K562 (cell line): ENCODE data around the gene ZCCHC14. TPM values are rescaled to one million over a fixed set of nuclear protein-coding genes. Genes with fewer than 3 reads are reported as not detected.

Experiments
- BDP1 ChIP-seq: IDR thresholded peaks from 3 replicates; pipeline ENCODE4 v1.6.1; 2011; ENCODE audit not compliant: insufficient read length, insufficient read depth
- DLX4 ChIP-seq: fragments of 250-450 bp; sonication (Bioruptor Pico); IDR thresholded peaks from 2 replicates; pipeline ENCODE4 v1.6.1; 2021; ENCODE audit warnings: mild to moderate bottlenecking
- HNRNPK ChIP-seq: fragments of 200-400 bp; formaldehyde crosslinking; IDR thresholded peaks from one replicate; pipeline ENCODE4 v1.6.1; 2018; ENCODE audit warnings: mild to moderate bottlenecking, low read depth, low read length; ENCODE audit not compliant: poor library complexity, severe bottlenecking
- MEF2A ChIP-seq: IDR thresholded peaks from 2 replicates; pipeline ENCODE4 v1.6.1; 2011; ENCODE audit warnings: low read depth, mild to moderate bottlenecking, low read length, moderate library complexity; ENCODE audit not compliant: control insufficient read depth
- MGA ChIP-seq: fragments of 450-650 bp; IDR thresholded peaks from 2 replicates; pipeline ENCODE4 v1.6.1; 2016; ENCODE audit warnings: mild to moderate bottlenecking, moderate library complexity
- POLR3G ChIP-seq: IDR thresholded peaks from 2 replicates; pipeline ENCODE4 v1.6.1; 2011; ENCODE audit not compliant: insufficient read length, insufficient replicate concordance; ENCODE audit errors: extremely low read depth
- UBTF ChIP-seq, 2 experiments: IDR thresholded peaks; 2 replicates each; pipeline ENCODE4 v1.6.1; 2012; ENCODE audit warnings: improper control_type of control experiment in 2 of 2, low read depth in 2 of 2, low read length in 2 of 2, borderline replicate concordance in 1 of 2
- ZBTB2 ChIP-seq: fragments of 450-650 bp; IDR thresholded peaks from 2 replicates; pipeline ENCODE4 v1.6.1; 2016; ENCODE audit warnings: antibody characterized with exemption
- ZC3H11A ChIP-seq: IDR thresholded peaks from 2 replicates; pipeline ENCODE4 v1.6.1; 2012; ENCODE audit warnings: low read depth, low read length, improper control_type of control experiment
- ZNF408 ChIP-seq: fragments of 250-450 bp; sonication (Bioruptor Pico); IDR thresholded peaks from 2 replicates; pipeline ENCODE4 v1.4.0; 2020; ENCODE audit warnings: low read depth, mild to moderate bottlenecking, moderate library complexity
- polyA plus RNA-seq, 8 experiments: library from polyadenylated mRNA; depleted of rRNA in 4 of 8; stranded (reverse) in 5 of 8; unstranded in 3 of 8; fragments of >200 nt; fragmentation: Nextera tagmentation in 2 of 8; fragmentation: Illumina TruSeq in 1 of 8; extraction: Ambion mirVana in 2 of 8; extraction: Trizol in 1 of 8; gene quantifications; 2 replicates each; pipeline versions ENCODE4 v1.2.1 to v1.2.3, GENCODE V29; 2011 to 2014; ENCODE audit warnings: inconsistent platforms in 1 of 8, missing spikeins in 1 of 8
- total RNA-seq, 7 experiments: library from RNA; depleted of rRNA in 6 of 7; stranded (reverse); fragments of >200 nt in 6 of 7; fragmentation: Illumina TruSeq in 2 of 7; extraction: Trizol in 2 of 7; gene quantifications; 2 replicates each; pipeline versions ENCODE4 v1.2.1 to v1.2.3, GENCODE V29; 2011 to 2021; ENCODE audit warnings: low replicate concordance in 1 of 7

Gene ZCCHC14
- total and polyA plus RNA-seq, 9 of the 15 experiments (the other 6 are each of a cell fraction or from before 2014, with no cell fraction given): 1.5 to 12.4 (median 2.9) TPM

- TF ChIP-seq MGA: peak; percentile 78
- no peak for TF ChIP-seq ZBTB2
- no peak for TF ChIP-seq UBTF (IDR thresholded peaks at IDR 0.05; ENCODE audit: borderline replicate concordance in 1 of 2, low read depth in 2 of 2, low read length in 2 of 2)
- no peak for TF ChIP-seq BDP1
- no peak for TF ChIP-seq ZNF408 (CRISPR knock-in tag)
- no peak for TF ChIP-seq ZC3H11A
- no peak for TF ChIP-seq POLR3G
- TF ChIP-seq MEF2A: peak; percentile 90
- no peak for TF ChIP-seq DLX4 (CRISPR knock-in tag)
- no peak for TF ChIP-seq HNRNPK
These were observed 104.6 kb downstream of the ZCCHC14 start (continued) for GRCh38 chr16:87387942-87388817.
